ENCODE measurements around the gene SSNA1. TPM values are rescaled to one million over a fixed set of nuclear protein-coding genes. Genes with fewer than 3 reads are reported as not detected.

The SSNA1 gene
- total RNA-seq, 2 donors from 2014 or later = 40.6 to 67.1 TPM

DNA sequence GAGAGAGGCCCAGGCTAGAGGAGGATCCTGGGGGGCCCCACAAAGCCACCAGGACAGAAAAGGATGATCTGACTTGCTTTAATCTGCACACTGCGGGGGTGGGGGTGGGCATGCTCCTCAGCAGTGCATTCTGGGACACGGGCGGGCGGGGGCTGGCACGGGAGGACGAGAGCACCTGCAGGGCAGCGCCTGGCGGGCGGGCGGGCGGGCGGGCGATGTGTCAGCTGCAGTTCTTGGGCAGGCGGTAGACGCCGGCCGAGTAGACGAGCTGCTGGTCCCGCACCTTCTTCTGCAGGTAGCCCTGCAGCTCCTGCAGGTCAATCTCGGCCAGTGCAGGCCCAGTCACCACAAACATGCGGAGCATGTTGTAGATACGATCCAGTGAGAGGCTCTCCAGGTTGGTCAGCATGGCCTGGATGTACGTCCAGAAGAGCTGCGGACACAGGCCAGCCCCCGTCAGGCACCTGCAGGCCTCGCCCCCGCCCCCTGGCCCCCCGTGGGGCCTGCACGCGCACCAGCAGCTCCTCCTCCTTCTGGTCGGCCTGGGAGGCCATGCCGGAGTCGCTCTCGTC is 13.7 kb upstream of the SSNA1 start:
- Histone ChIP-seq H3K36me3 (peaks cover 6% of the 10 kb centered on the region), H3K4me1 (ENCODE audit: control insufficient read depth in 1 of 2, low read depth in 2 of 2) (peaks cover 0 to 1% of the 10 kb centered on the region in 2 donors), H3K27ac (no peak overlapping the region), H3K4me3 (no peak overlapping the region), H3K9me3 (no peaks in the 10 kb centered on the region), H3K27me3 (replicated peaks; ENCODE audit: insufficient read depth) (no peaks in the 10 kb centered on the region)
- no peak for ATAC-seq (ENCODE audit: insufficient number of reproducible peaks, low FRiP score, low read depth)
- DNase-seq (ENCODE audit: low spot score) = no peak
- no peak for TF ChIP-seq CTCF (IDR thresholded peaks at IDR 0.05)

- TF ChIP-seq CTCF (IDR thresholded peaks at IDR 0.05) = no peak
- Histone ChIP-seq H3K27me3 (replicated peaks; ENCODE audit: insufficient read depth) (no peaks in the 10 kb centered on the region), H3K27ac (no peak overlapping the region), H3K4me1 (ENCODE audit: control insufficient read depth in 1 of 2, low read depth in 2 of 2) (no peaks in the 10 kb centered on the region), H3K4me3 (no peak overlapping the region), H3K9me3 (no peaks in the 10 kb centered on the region), H3K36me3 (peaks cover 13% of the 10 kb centered on the region)
- no peak for ATAC-seq (ENCODE audit: insufficient number of reproducible peaks, low FRiP score, low read depth)
- no peak for DNase-seq (ENCODE audit: low spot score)
Observed at GRCh38 chr9:137175345-137175961, 13.0 kb upstream of the SSNA1 start.

DNA sequence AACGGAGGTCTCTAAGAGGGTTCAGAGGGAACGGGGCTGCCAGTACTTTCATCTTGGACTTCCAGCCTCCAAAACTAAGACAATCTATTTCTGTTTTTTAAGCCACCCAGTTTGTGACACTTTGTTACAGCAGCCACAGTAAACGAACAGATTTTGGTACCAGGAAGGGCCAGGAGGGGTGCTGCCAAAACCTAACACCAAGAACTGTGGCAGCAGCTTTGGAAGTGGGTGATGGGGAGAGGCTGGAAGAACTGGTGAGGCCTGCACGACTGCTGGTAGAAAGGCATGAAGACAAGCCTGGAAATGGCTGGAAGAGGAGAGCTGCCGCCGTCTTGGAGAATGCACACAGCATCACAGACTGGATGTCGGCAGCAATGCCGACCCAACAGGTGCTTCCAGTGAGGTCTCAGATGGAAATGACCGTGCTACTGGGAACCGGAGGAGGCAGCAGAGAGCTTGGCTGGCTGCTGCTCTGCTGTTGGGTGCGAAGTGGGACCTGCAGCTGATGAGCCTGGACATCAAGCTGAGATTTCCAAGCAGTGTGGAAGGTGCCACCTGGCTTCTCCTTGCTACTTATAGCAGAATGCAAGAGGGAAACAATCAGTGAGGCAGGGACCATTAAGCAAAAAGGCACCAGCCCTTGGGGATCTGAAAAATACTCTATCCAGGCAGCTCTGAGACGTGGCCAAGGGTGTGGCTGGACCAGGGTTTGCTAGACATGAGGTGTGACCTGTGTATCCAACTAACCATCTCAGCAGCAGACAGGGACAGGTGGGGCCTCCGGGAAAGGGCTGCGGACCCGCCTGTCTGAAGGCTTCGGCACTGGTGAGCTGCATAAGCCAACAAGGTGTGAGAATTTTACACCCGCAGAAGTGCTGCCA is 11.9 kb upstream of the SSNA1 start:
- H3K9me3 ChIP-seq = no peaks in the 10 kb centered on the region
- H3K27me3 ChIP-seq (replicated peaks; ENCODE audit: insufficient read depth) = no peaks in the 10 kb centered on the region
- DNase-seq (ENCODE audit: low spot score) (no peak), ATAC-seq (ENCODE audit: insufficient number of reproducible peaks, low FRiP score, low read depth) (no peak)
- H3K36me3 ChIP-seq = peaks cover 23% of the 10 kb centered on the region
- no peak for TF ChIP-seq CTCF (IDR thresholded peaks at IDR 0.05)
- H3K27ac ChIP-seq = no peak overlapping the region
- H3K4me3 ChIP-seq = no peak overlapping the region
- no peaks in the 10 kb centered on the region for H3K4me1 ChIP-seq (ENCODE audit: control insufficient read depth in 1 of 2, low read depth in 2 of 2)

DNA sequence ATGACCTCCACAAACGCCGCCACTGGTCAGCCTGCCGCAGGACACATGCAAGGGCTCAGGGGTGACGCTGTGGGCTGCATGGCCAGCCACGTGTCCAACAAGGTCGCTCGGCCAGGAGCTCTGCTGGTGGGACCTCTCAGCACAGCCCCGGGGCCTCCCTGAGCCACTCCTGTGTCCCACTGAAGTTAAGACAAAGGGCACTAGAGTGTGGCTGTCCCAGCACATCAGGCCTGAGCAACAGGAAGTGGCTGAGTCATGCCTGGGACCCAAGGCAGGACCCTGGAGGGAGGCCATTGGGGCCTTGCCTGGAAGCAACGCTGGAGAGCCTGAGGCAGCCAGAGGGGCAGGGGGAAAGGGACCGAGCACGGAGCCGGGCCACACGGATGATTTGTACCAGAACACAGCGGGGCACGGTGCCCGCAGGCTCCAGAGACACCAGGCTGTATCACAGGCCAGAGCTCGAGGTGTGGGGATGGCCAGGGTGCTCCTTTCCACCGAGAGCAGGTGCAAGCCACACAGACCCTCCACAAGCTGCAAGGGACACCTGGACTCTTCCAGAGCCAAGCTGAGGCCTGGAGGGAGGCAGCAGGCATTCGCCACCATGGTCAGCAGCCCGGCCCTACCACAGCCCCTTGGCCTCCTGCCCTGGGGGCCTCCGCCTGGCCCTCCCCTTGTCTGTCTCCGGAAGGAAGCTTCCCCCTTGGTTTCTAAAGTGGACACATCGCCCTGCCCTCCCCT is 10.1 kb upstream of the SSNA1 start:
- DNase-seq (ENCODE audit: low spot score) = no peak
- no peak overlapping the region for H3K27ac ChIP-seq
- TF ChIP-seq CTCF (IDR thresholded peaks at IDR 0.05) = no peak
- no peaks in the 10 kb centered on the region for H3K4me1 ChIP-seq (ENCODE audit: control insufficient read depth in 1 of 2, low read depth in 2 of 2)
- no peaks in the 10 kb centered on the region for H3K9me3 ChIP-seq
- H3K4me3 ChIP-seq = no peak overlapping the region
- no peak for ATAC-seq (ENCODE audit: insufficient number of reproducible peaks, low FRiP score, low read depth)
- no peaks in the 10 kb centered on the region for H3K27me3 ChIP-seq (replicated peaks; ENCODE audit: insufficient read depth)
- H3K36me3 ChIP-seq = peaks cover 41% of the 10 kb centered on the region

All from thoracic aorta (tissue), 2 donors.